Activated T-helper 17 cell treated with anti-CD3 and anti-CD28 coated beads, Interleukin-2, amount 50 U/mL, for 72 hours (primary cell): ENCODE results near the gene QRSL1. TPM values are rescaled to one million over a fixed set of nuclear protein-coding genes. Genes with fewer than 3 reads are reported as not detected.
"Not testable (repeated sequence)": the region's sequence is repeated elsewhere in the genome, so short reads cannot be mapped to it uniquely, and the experiment has no call there.

Source experiments
- ATAC-seq: fragments of 150-1000 bp; cut with Tn5 transposase; replicated peaks from 2 replicates; pipeline ENCODE4 v1.10.0; 2021; ENCODE audit warnings: mild to moderate bottlenecking, moderate library complexity
- H3K27ac Mint-ChIP-seq: one replicate; pipeline ENCODE4 v1.8.0; 2022; ENCODE audit warnings: mixed read lengths
- H3K27me3 Mint-ChIP-seq: one replicate; pipeline ENCODE4 v1.8.0; 2022; ENCODE audit warnings: mixed read lengths
- H3K36me3 Mint-ChIP-seq: one replicate; pipeline ENCODE4 v1.8.0; 2022; ENCODE audit warnings: low read depth, mild to moderate bottlenecking, mixed read lengths
- H3K4me1 Mint-ChIP-seq: one replicate; pipeline ENCODE4 v1.8.0; 2022; ENCODE audit warnings: mixed read lengths
- H3K4me3 Mint-ChIP-seq: one replicate; pipeline ENCODE4 v1.8.0; 2022; ENCODE audit warnings: mild to moderate bottlenecking, mixed read lengths
- H3K9me3 Mint-ChIP-seq: one replicate; pipeline ENCODE4 v1.8.0; 2022; ENCODE audit warnings: mixed read lengths
- total RNA-seq, 2 donors: library from RNA; stranded (reverse); gene quantifications; one replicate each; pipeline ENCODE4 v1.2.3, GENCODE V29; 2022

Gene QRSL1
- total RNA-seq, 2 donors from 2014 or later, result 10.9 to 18.2 TPM

- Mint-ChIP-seq H3K27me3 (no peaks in the 10 kb centered on the region), H3K4me1 (no peaks in the 10 kb centered on the region), H3K27ac (no peak overlapping the region), H3K9me3 (no peaks in the 10 kb centered on the region), H3K4me3 (no peak overlapping the region), H3K36me3 (no peaks in the 10 kb centered on the region)
- ATAC-seq, result no peak
Observed at GRCh38 chr6:106677282-106677681, 47.9 kb downstream of the QRSL1 start.

GRCh38 chr6:106684011-106684410 lies 54.6 kb downstream of the QRSL1 start:
- Mint-ChIP-seq H3K4me3 (no peak overlapping the region), H3K27ac (no peak overlapping the region), H3K9me3 (no peaks in the 10 kb centered on the region), H3K36me3 (no peaks in the 10 kb centered on the region), H3K27me3 (peaks cover 4% of the 10 kb centered on the region), H3K4me1 (no peaks in the 10 kb centered on the region)
- ATAC-seq, result no peak

GRCh38 chr6:106685833-106686232 lies 56.5 kb downstream of the QRSL1 start:
- Mint-ChIP-seq H3K9me3 (no peaks in the 10 kb centered on the region), H3K27ac (no peak overlapping the region), H3K4me1 (no peaks in the 10 kb centered on the region), H3K36me3 (no peaks in the 10 kb centered on the region), H3K27me3 (peaks cover 4% of the 10 kb centered on the region), H3K4me3 (no peak overlapping the region)
- no peak for ATAC-seq

- H3K4me1 Mint-ChIP-seq, result no peaks in the 10 kb centered on the region
- no peaks in the 10 kb centered on the region for H3K9me3 Mint-ChIP-seq
- H3K36me3 Mint-ChIP-seq, result no peaks in the 10 kb centered on the region
- no peak overlapping the region for H3K27ac Mint-ChIP-seq
- no peak for ATAC-seq
- no peak overlapping the region for H3K4me3 Mint-ChIP-seq
- H3K27me3 Mint-ChIP-seq, result peaks cover 9% of the 10 kb centered on the region
Observed at GRCh38 chr6:106688177-106688951, 59.0 kb downstream of the QRSL1 start.

- H3K27ac Mint-ChIP-seq, result no peak overlapping the region
- no peaks in the 10 kb centered on the region for H3K36me3 Mint-ChIP-seq
- H3K27me3 Mint-ChIP-seq, result peaks cover 14% of the 10 kb centered on the region
- H3K4me3 Mint-ChIP-seq, result no peak overlapping the region
- no peak for ATAC-seq
- no peaks in the 10 kb centered on the region for H3K9me3 Mint-ChIP-seq
- H3K4me1 Mint-ChIP-seq, result no peaks in the 10 kb centered on the region
Observed at GRCh38 chr6:106692112-106692818, 62.9 kb downstream of the QRSL1 start.

- H3K4me1 Mint-ChIP-seq, result no peaks in the 10 kb centered on the region
- no peaks in the 10 kb centered on the region for H3K36me3 Mint-ChIP-seq
- no peak for ATAC-seq
- peaks cover 10% of the 10 kb centered on the region for H3K27me3 Mint-ChIP-seq
- H3K27ac Mint-ChIP-seq, result no peak overlapping the region
- no peak overlapping the region for H3K4me3 Mint-ChIP-seq
- H3K9me3 Mint-ChIP-seq, result no peaks in the 10 kb centered on the region
Observed at GRCh38 chr6:106692819-106693208, 63.4 kb downstream of the QRSL1 start.

GRCh38 chr6:106693418-106693817 lies 64.0 kb downstream of the QRSL1 start:
- Mint-ChIP-seq H3K9me3 (no peaks in the 10 kb centered on the region), H3K4me1 (no peaks in the 10 kb centered on the region), H3K4me3 (no peak overlapping the region), H3K27me3 (peaks cover 10% of the 10 kb centered on the region), H3K36me3 (no peaks in the 10 kb centered on the region), H3K27ac (no peak overlapping the region)
- no peak for ATAC-seq

- no peaks in the 10 kb centered on the region for H3K9me3 Mint-ChIP-seq
- ATAC-seq, result no peak
- peaks cover 10% of the 10 kb centered on the region for H3K27me3 Mint-ChIP-seq
- H3K4me3 Mint-ChIP-seq, result no peak overlapping the region
- H3K36me3 Mint-ChIP-seq, result no peaks in the 10 kb centered on the region
- H3K4me1 Mint-ChIP-seq, result no peaks in the 10 kb centered on the region
- H3K27ac Mint-ChIP-seq, result no peak overlapping the region
Observed at GRCh38 chr6:106694343-106694742, 65.0 kb downstream of the QRSL1 start.

- no peak for ATAC-seq
- no peak overlapping the region for H3K4me3 Mint-ChIP-seq
- peaks cover 23% of the 10 kb centered on the region for H3K27me3 Mint-ChIP-seq
- H3K9me3 Mint-ChIP-seq, result peaks cover 7% of the 10 kb centered on the region
- no peaks in the 10 kb centered on the region for H3K36me3 Mint-ChIP-seq
- H3K4me1 Mint-ChIP-seq, result no peaks in the 10 kb centered on the region
- H3K27ac Mint-ChIP-seq, result no peak overlapping the region
Observed at GRCh38 chr6:106700581-106700980, 71.2 kb downstream of the QRSL1 start.

GRCh38 chr6:106701201-106701600 lies 71.8 kb downstream of the QRSL1 start:
- not testable (repeated sequence) for H3K36me3 Mint-ChIP-seq, ATAC-seq, H3K4me1 Mint-ChIP-seq, H3K27ac Mint-ChIP-seq, H3K4me3 Mint-ChIP-seq, H3K9me3 Mint-ChIP-seq
- H3K27me3 Mint-ChIP-seq, result peaks cover 23% of the 10 kb centered on the region

- no peaks in the 10 kb centered on the region for H3K36me3 Mint-ChIP-seq
- no peak overlapping the region for H3K4me3 Mint-ChIP-seq
- peaks cover 23% of the 10 kb centered on the region for H3K27me3 Mint-ChIP-seq
- H3K4me1 Mint-ChIP-seq, result no peaks in the 10 kb centered on the region
- H3K27ac Mint-ChIP-seq, result no peak overlapping the region
- H3K9me3 Mint-ChIP-seq, result peaks cover 7% of the 10 kb centered on the region
- no peak for ATAC-seq
Observed at GRCh38 chr6:106702046-106702445, 72.7 kb downstream of the QRSL1 start.

- Mint-ChIP-seq H3K4me1 (no peaks in the 10 kb centered on the region), H3K9me3 (peaks cover 7% of the 10 kb centered on the region), H3K36me3 (no peaks in the 10 kb centered on the region), H3K27me3 (peaks cover 23% of the 10 kb centered on the region), H3K27ac (no peak overlapping the region), H3K4me3 (no peak overlapping the region)
- no peak for ATAC-seq
Observed at GRCh38 chr6:106702451-106703110, 73.2 kb downstream of the QRSL1 start.

GRCh38 chr6:106704327-106704726 lies 74.9 kb downstream of the QRSL1 start:
- Mint-ChIP-seq H3K4me3 (no peak overlapping the region), H3K9me3 (peaks cover 7% of the 10 kb centered on the region), H3K27ac (no peak overlapping the region), H3K27me3 (peaks cover 23% of the 10 kb centered on the region), H3K36me3 (no peaks in the 10 kb centered on the region), H3K4me1 (no peaks in the 10 kb centered on the region)
- ATAC-seq, result no peak

GRCh38 chr6:106705156-106705555 lies 75.8 kb downstream of the QRSL1 start:
- Mint-ChIP-seq H3K27me3 (peaks cover 19% of the 10 kb centered on the region), H3K4me3 (no peak overlapping the region), H3K27ac (no peak overlapping the region), H3K36me3 (no peaks in the 10 kb centered on the region), H3K4me1 (no peaks in the 10 kb centered on the region), H3K9me3 (peaks cover 7% of the 10 kb centered on the region)
- no peak for ATAC-seq

- Mint-ChIP-seq H3K27me3 (peaks cover 9% of the 10 kb centered on the region), H3K4me1 (no peaks in the 10 kb centered on the region), H3K36me3 (no peaks in the 10 kb centered on the region), H3K4me3 (no peak overlapping the region), H3K9me3 (no peaks in the 10 kb centered on the region), H3K27ac (no peak overlapping the region)
- no peak for ATAC-seq
Observed at GRCh38 chr6:106710580-106710979, 81.2 kb downstream of the QRSL1 start.
